ENCODE measurements around the gene KIAA0825. TPM values are rescaled to one million over a fixed set of nuclear protein-coding genes. Genes with fewer than 3 reads are reported as not detected.

The KIAA0825 gene
- polyA plus RNA-seq, 1 donor from 2014 or later, result 5.1 TPM

DNA sequence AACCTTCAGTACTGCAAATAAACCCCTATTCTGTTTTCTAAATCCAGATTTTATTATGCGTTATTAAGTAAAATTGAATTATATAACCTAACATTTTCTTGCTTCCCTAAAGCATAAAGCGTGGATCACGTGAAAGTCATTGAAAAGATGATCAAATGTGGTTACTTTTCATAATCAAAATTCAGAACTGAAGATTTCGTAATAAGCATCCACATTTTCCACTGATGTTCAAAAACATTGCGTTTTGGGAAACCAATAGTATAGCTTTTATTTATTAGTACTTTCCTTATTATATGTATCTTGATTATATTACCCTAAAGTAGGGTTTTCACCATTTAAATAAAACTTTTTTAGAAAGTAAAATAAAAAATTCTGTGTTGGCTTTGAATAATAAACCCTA lies 1.9 kb upstream of the KIAA0825 start:
- Histone ChIP-seq H3F3A (ENCODE audit: insufficient read depth, low read length, poor library complexity, severe bottlenecking) (no peaks in the 10 kb centered on the region), H3K4me2 (ENCODE audit: low read length) (no peak overlapping the region), H2AFZ (ENCODE audit: low read depth, low read length) (no peak overlapping the region), H3K9me2 (ENCODE audit: insufficient read depth, low read length) (no peaks in the 10 kb centered on the region), H3K4me3 (ENCODE audit: low read length) (peak overlapping the region; percentile 87), H3K79me2 (replicated peaks; ENCODE audit: insufficient read depth, low read length) (peaks cover 42% of the 10 kb centered on the region), H3K36me3 (ENCODE audit: insufficient read depth, low read length) (no peaks in the 10 kb centered on the region), H4K20me1 (ENCODE audit: insufficient read depth) (no peaks in the 10 kb centered on the region), H3K27ac (ENCODE audit: low read length) (no peak overlapping the region), H3K9ac (ENCODE audit: low read length) (no peak overlapping the region), H3K27me3 (ENCODE audit: insufficient read depth, low read depth, low read length) (no peaks in the 10 kb centered on the region), H3K9me3 (ENCODE audit: low read length) (no peaks in the 10 kb centered on the region)
- TF ChIP-seq POLR2AphosphoS5 (IDR thresholded peaks at IDR 0.05) (no peak), SMC3 (conservative IDR thresholded peaks at IDR 0.05; ENCODE audit: poor library complexity) (no peak), MXI1 (conservative IDR thresholded peaks at IDR 0.05; ENCODE audit: poor library complexity, severe bottlenecking) (no peak), EZH2 (IDR thresholded peaks at IDR 0.05; ENCODE audit: borderline replicate concordance, insufficient read depth, low read length, poor library complexity, severe bottlenecking) (no peak)

DNA sequence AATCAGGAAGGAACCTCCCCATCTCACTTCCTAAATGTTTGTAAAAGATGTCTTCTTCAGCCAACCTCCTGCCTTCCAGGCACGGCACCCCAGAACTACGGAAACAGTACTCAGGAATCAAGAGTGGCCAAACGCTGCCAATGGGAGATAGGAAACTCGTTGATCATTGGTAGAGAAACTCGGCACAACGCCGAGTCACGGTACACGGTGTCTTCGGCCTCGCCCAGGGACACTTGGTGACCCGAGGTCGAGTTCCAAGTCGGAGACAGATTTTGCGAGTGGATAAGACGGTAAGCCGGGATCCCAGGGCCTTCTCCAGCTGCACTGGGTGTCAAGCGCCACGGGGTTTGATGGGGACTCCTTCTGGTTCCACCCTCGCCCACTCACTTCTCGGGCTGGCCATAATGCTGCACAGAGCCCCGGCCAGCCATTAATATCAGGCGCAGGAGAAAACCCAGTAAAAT lies 343 bp downstream of the KIAA0825 start:
- H2AFZ ChIP-seq (ENCODE audit: low read depth, low read length), result peak overlapping the region; percentile 81
- H3K9me3 ChIP-seq (ENCODE audit: low read length), result no peaks in the 10 kb centered on the region
- H3K36me3 ChIP-seq (ENCODE audit: insufficient read depth, low read length), result no peaks in the 10 kb centered on the region
- no peaks in the 10 kb centered on the region for H4K20me1 ChIP-seq (ENCODE audit: insufficient read depth)
- no peaks in the 10 kb centered on the region for H3F3A ChIP-seq (ENCODE audit: insufficient read depth, low read length, poor library complexity, severe bottlenecking)
- TF ChIP-seq TAF1 (IDR thresholded peaks at IDR 0.05; ENCODE audit: low read depth), result no peak
- TF ChIP-seq, protein P1, sequence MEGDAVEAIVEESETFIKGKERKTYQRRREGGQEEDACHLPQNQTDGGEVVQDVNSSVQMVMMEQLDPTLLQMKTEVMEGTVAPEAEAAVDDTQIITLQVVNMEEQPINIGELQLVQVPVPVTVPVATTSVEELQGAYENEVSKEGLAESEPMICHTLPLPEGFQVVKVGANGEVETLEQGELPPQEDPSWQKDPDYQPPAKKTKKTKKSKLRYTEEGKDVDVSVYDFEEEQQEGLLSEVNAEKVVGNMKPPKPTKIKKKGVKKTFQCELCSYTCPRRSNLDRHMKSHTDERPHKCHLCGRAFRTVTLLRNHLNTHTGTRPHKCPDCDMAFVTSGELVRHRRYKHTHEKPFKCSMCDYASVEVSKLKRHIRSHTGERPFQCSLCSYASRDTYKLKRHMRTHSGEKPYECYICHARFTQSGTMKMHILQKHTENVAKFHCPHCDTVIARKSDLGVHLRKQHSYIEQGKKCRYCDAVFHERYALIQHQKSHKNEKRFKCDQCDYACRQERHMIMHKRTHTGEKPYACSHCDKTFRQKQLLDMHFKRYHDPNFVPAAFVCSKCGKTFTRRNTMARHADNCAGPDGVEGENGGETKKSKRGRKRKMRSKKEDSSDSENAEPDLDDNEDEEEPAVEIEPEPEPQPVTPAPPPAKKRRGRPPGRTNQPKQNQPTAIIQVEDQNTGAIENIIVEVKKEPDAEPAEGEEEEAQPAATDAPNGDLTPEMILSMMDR (IDR thresholded peaks at IDR 0.05; ENCODE audit: poor library complexity, severe bottlenecking), result peak; percentile 25
- peak; percentile 21 for TF ChIP-seq SMC3 (conservative IDR thresholded peaks at IDR 0.05; ENCODE audit: poor library complexity)
- peak overlapping the region; percentile 63 for H3K27ac ChIP-seq (ENCODE audit: low read length)
- no peaks in the 10 kb centered on the region for H3K9me2 ChIP-seq (ENCODE audit: insufficient read depth, low read length)
- no peaks in the 10 kb centered on the region for H3K27me3 ChIP-seq (ENCODE audit: insufficient read depth, low read depth, low read length)
- peak overlapping the region; percentile 87 for H3K4me3 ChIP-seq (ENCODE audit: low read length)
- peaks cover 37% of the 10 kb centered on the region for H3K79me2 ChIP-seq (replicated peaks; ENCODE audit: insufficient read depth, low read length)
- H3K9ac ChIP-seq (ENCODE audit: low read length), result peak overlapping the region; percentile 67
- peak overlapping the region; percentile 82 for H3K4me2 ChIP-seq (ENCODE audit: low read length)

DNA sequence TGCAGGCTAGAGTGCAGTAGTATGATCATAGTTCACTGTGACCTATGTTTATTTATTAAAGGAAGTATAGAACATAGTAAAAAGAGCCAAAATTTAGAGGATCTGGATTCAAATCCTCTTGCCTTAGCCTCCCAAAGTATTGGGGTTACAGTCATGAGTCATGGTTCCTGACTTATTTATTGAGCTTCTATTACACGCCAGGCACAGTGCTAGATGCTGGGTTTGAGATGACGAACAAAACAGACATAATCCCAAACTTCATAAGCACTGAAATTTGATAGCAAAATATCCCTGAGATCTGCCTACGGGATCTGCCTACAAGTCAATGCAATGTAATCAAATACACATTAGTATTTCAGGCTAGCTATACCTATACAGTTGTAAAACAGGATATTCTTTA lies 2.5 kb downstream of the KIAA0825 start:
- Histone ChIP-seq H4K20me1 (ENCODE audit: insufficient read depth) (no peaks in the 10 kb centered on the region), H3K79me2 (replicated peaks; ENCODE audit: insufficient read depth, low read length) (peaks cover 24% of the 10 kb centered on the region), H3K9ac (ENCODE audit: low read length) (no peak overlapping the region), H3K4me3 (ENCODE audit: low read length) (peak overlapping the region; percentile 87), H3K27ac (ENCODE audit: low read length) (no peak overlapping the region), H3K9me3 (ENCODE audit: low read length) (no peaks in the 10 kb centered on the region), H3F3A (ENCODE audit: insufficient read depth, low read length, poor library complexity, severe bottlenecking) (no peaks in the 10 kb centered on the region), H3K9me2 (ENCODE audit: insufficient read depth, low read length) (no peaks in the 10 kb centered on the region), H3K4me2 (ENCODE audit: low read length) (no peak overlapping the region), H3K36me3 (ENCODE audit: insufficient read depth, low read length) (no peaks in the 10 kb centered on the region), H2AFZ (ENCODE audit: low read depth, low read length) (no peak overlapping the region), H3K27me3 (ENCODE audit: insufficient read depth, low read depth, low read length) (no peaks in the 10 kb centered on the region)
- TF ChIP-seq TAF1 (IDR thresholded peaks at IDR 0.05; ENCODE audit: low read depth) (no peak), EZH2 (IDR thresholded peaks at IDR 0.05; ENCODE audit: borderline replicate concordance, insufficient read depth, low read length, poor library complexity, severe bottlenecking) (no peak), POLR2AphosphoS5 (IDR thresholded peaks at IDR 0.05) (no peak), SMC3 (conservative IDR thresholded peaks at IDR 0.05; ENCODE audit: poor library complexity) (no peak), EP300 (conservative IDR thresholded peaks at IDR 0.05; ENCODE audit: poor library complexity, severe bottlenecking) (no peak), MXI1 (conservative IDR thresholded peaks at IDR 0.05; ENCODE audit: poor library complexity, severe bottlenecking) (no peak), RAD21 (conservative IDR thresholded peaks at IDR 0.05) (no peak)
- TF ChIP-seq, protein P1 (IDR thresholded peaks at IDR 0.05; ENCODE audit: poor library complexity, severe bottlenecking), result no peak
- TF ChIP-seq, protein P2, sequence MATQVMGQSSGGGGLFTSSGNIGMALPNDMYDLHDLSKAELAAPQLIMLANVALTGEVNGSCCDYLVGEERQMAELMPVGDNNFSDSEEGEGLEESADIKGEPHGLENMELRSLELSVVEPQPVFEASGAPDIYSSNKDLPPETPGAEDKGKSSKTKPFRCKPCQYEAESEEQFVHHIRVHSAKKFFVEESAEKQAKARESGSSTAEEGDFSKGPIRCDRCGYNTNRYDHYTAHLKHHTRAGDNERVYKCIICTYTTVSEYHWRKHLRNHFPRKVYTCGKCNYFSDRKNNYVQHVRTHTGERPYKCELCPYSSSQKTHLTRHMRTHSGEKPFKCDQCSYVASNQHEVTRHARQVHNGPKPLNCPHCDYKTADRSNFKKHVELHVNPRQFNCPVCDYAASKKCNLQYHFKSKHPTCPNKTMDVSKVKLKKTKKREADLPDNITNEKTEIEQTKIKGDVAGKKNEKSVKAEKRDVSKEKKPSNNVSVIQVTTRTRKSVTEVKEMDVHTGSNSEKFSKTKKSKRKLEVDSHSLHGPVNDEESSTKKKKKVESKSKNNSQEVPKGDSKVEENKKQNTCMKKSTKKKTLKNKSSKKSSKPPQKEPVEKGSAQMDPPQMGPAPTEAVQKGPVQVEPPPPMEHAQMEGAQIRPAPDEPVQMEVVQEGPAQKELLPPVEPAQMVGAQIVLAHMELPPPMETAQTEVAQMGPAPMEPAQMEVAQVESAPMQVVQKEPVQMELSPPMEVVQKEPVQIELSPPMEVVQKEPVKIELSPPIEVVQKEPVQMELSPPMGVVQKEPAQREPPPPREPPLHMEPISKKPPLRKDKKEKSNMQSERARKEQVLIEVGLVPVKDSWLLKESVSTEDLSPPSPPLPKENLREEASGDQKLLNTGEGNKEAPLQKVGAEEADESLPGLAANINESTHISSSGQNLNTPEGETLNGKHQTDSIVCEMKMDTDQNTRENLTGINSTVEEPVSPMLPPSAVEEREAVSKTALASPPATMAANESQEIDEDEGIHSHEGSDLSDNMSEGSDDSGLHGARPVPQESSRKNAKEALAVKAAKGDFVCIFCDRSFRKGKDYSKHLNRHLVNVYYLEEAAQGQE (IDR thresholded peaks at IDR 0.05; ENCODE audit: borderline replicate concordance), result no peak
